ENCODE data around the gene PARP3. TPM values are rescaled to one million over a fixed set of nuclear protein-coding genes. Genes with fewer than 3 reads are reported as not detected.
A peak's percentile ranks its signal among the peaks of the same experiment; 100 is the strongest.
"Not testable (repeated sequence)": the region's sequence is repeated elsewhere in the genome, so short reads cannot be mapped to it uniquely, and the experiment has no call there.

PARP3 gene
- total RNA-seq, 1 experiment from 2014 or later = 29.4 TPM

- in situ Hi-C loops (cut with HindIII; ENCODE audit: low pct_unique_long_range_greater_than_20kb, low sequenced_read_pairs) = no loop called here
- DNase-seq (ENCODE audit: low read depth) = peak; percentile 59
Measured at GRCh38 chr3:51974963-51975851, 33.0 kb downstream of the PARP3 start, which contains the start of gene ABHD14A. Gene ABHD14A, plus strand, starts transcription at chr3:51975064. Its CDS starts 72 bp downstream, at chr3:51975136.

GRCh38 chr3:51975852-51976549 is 33.8 kb downstream of the PARP3 start:
- in situ Hi-C loops (cut with HindIII; ENCODE audit: low pct_unique_long_range_greater_than_20kb, low sequenced_read_pairs) = no loop called here
- DNase-seq (ENCODE audit: low read depth) = no peak

GRCh38 chr3:51977446-51978142 is 35.4 kb downstream of the PARP3 start:
- in situ Hi-C loops (cut with HindIII; ENCODE audit: low pct_unique_long_range_greater_than_20kb, low sequenced_read_pairs) = no loop called here
- no peak for DNase-seq (ENCODE audit: low read depth)

GRCh38 chr3:51978143-51978502 is 36.0 kb downstream of the PARP3 start:
- in situ Hi-C loops (cut with HindIII; ENCODE audit: low pct_unique_long_range_greater_than_20kb, low sequenced_read_pairs) = no loop called here
- DNase-seq (ENCODE audit: low read depth) = no peak

- in situ Hi-C loops (cut with HindIII; ENCODE audit: low pct_unique_long_range_greater_than_20kb, low sequenced_read_pairs) = no loop called here
- DNase-seq (ENCODE audit: low read depth) = no peak
Measured at GRCh38 chr3:51980253-51980652, 38.1 kb downstream of the PARP3 start.

- in situ Hi-C loops (cut with HindIII; ENCODE audit: low pct_unique_long_range_greater_than_20kb, low sequenced_read_pairs) = no loop called here
- peak; percentile 80 for DNase-seq (ENCODE audit: low read depth)
Measured at GRCh38 chr3:51982352-51982837, 40.2 kb downstream of the PARP3 start.

GRCh38 chr3:51982838-51983577 is 40.8 kb downstream of the PARP3 start, which contains the start of gene ACY1:
Gene ACY1, plus strand, starts transcription at chr3:51983535. Its CDS starts 530 bp downstream, at chr3:51984065.
- in situ Hi-C loops (cut with HindIII; ENCODE audit: low pct_unique_long_range_greater_than_20kb, low sequenced_read_pairs) = no loop called here

GRCh38 chr3:51983578-51984268 is 41.6 kb downstream of the PARP3 start:
- in situ Hi-C loops (cut with HindIII; ENCODE audit: low pct_unique_long_range_greater_than_20kb, low sequenced_read_pairs) = no loop called here
- DNase-seq (ENCODE audit: low read depth) = no peak

More at GRCh38 chr3:51982838-51983577, 40.8 kb downstream of the PARP3 start, which contains the start of gene ACY1:
- peak; percentile 93 for DNase-seq (ENCODE audit: low read depth)

GRCh38 chr3:51984269-51984647 is 42.1 kb downstream of the PARP3 start:
- in situ Hi-C loops (cut with HindIII; ENCODE audit: low pct_unique_long_range_greater_than_20kb, low sequenced_read_pairs) = no loop called here
- DNase-seq (ENCODE audit: low read depth) = no peak

- no peak for DNase-seq (ENCODE audit: low read depth)
- in situ Hi-C loops (cut with HindIII; ENCODE audit: low pct_unique_long_range_greater_than_20kb, low sequenced_read_pairs) = no loop called here
Measured at GRCh38 chr3:51985063-51985462, 42.9 kb downstream of the PARP3 start.

- no peak for DNase-seq (ENCODE audit: low read depth)
- in situ Hi-C loops (cut with HindIII; ENCODE audit: low pct_unique_long_range_greater_than_20kb, low sequenced_read_pairs) = no loop called here
Measured at GRCh38 chr3:51986010-51986947, 44.1 kb downstream of the PARP3 start.

- in situ Hi-C loops (cut with HindIII; ENCODE audit: low pct_unique_long_range_greater_than_20kb, low sequenced_read_pairs) = no loop called here
- no peak for DNase-seq (ENCODE audit: low read depth)
Measured at GRCh38 chr3:51987568-51987967, 45.4 kb downstream of the PARP3 start.

- DNase-seq (ENCODE audit: low read depth) = no peak
- in situ Hi-C loops (cut with HindIII; ENCODE audit: low pct_unique_long_range_greater_than_20kb, low sequenced_read_pairs) = no loop called here
Measured at GRCh38 chr3:51988286-51989146, 46.4 kb downstream of the PARP3 start.

- in situ Hi-C loops (cut with HindIII; ENCODE audit: low pct_unique_long_range_greater_than_20kb, low sequenced_read_pairs); DNase-seq (ENCODE audit: low read depth): not testable (repeated sequence)
Measured at GRCh38 chr3:51990501-51990971, 48.4 kb downstream of the PARP3 start.

- DNase-seq (ENCODE audit: low read depth) = no peak
- in situ Hi-C loops (cut with HindIII; ENCODE audit: low pct_unique_long_range_greater_than_20kb, low sequenced_read_pairs) = no loop called here
Measured at GRCh38 chr3:51992017-51992682, 50.0 kb downstream of the PARP3 start.
